Measurements from ENCODE around the gene DBF4. TPM values are rescaled to one million over a fixed set of nuclear protein-coding genes. Genes with fewer than 3 reads are reported as not detected.

The DBF4 gene
- total and polyA plus RNA-seq, 2 donors (not counting 1 experiment from before 2014, with no cell fraction given) = 7.8 to 21.0 TPM

DNA sequence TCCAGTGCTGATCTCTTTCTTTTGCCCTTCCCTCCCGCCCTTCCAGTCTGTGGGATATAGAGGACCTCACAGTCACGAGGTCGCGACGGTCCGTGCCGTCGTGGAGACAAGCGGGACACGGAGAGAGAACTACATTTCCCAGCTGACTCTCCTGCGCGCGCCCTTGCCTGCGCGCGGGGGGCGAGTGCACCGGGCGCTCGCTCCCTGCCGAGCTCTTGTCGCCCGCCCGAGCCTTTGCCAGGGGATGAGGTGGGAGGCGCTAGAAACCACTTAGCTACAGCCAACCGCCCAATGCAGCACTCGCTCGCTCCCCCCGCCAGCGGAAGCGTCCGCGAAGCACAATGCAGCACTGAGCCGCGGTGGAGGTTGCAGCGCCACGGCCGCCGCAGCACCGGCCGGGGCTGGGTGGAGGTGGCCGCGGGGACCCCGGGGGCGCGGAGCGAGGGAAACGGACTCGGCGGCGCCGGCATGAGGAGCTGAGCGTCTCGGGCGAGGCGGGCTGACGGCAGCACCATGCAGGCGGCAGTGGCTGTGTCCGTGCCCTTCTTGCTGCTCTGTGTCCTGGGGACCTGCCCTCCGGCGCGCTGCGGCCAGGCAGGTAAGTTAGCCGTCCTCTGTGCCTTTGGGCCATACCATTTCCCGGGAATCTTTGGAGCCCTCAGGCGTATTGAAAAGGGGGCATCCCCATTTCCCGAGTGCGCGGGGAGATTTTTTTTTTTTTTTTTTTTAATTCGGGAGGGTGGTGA is 57.8 kb downstream of the DBF4 start, which contains the start of gene ADAM22:
TSS of gene ADAM22 (plus strand) at position 299 of the 746 bp plus-strand sequence. CDS start at position 514, 215 bp downstream.
- Mint-ChIP-seq H3K4me3 (peak within 1 kb of the TSS; percentile 92), H3K27ac (peak within 1 kb of the TSS; percentile 84), H3K4me1 (peaks cover 19% of the 10 kb centered on the region), H3K27me3 (peaks cover 12% of the 10 kb centered on the region), H3K9me3 (ENCODE audit: insufficient read depth) (no peaks in the 10 kb centered on the region)
- Histone ChIP-seq H4K20me1 (ENCODE audit: control insufficient read depth, insufficient read depth, low read length, poor library complexity, severe bottlenecking) (no peaks in the 10 kb centered on the region), H3K9me3 (ENCODE audit: control extremely low read depth in 1 of 3, control insufficient read depth in 2 of 3, insufficient read depth in 1 of 3, low read length in 2 of 3) (no peaks in the 10 kb centered on the region), H3K9ac (ENCODE audit: low read length) (peak within 1 kb of the TSS; percentile 74), H3K4me2 (replicated peaks; ENCODE audit: low read depth, low read length, poor library complexity, severe bottlenecking) (peak within 1 kb of the TSS; percentile 92), H3K4me3 (ENCODE audit: control extremely low read depth in 1 of 5, extremely low read depth in 1 of 5, insufficient read depth in 1 of 5, low read depth in 2 of 5, low read length in 4 of 5) (peak within 1 kb of the TSS; percentile 46 to 81 (median 64)), H2AFZ (ENCODE audit: insufficient read depth, low read depth, low read length, poor library complexity, severe bottlenecking) (peak within 1 kb of the TSS; percentile 87), H3K27ac (ENCODE audit: low read length in 2 of 2) (no peak within 1 kb of the TSS), H3K4me1 (ENCODE audit: control insufficient read depth in 2 of 2, insufficient read depth in 2 of 2, low read length in 2 of 2) (peaks cover 8 to 16% of the 10 kb centered on the region in 2 donors), H3K27me3 (replicated peaks in 1 of 4; ENCODE audit: control extremely low read depth in 1 of 4, control insufficient read depth in 3 of 4, insufficient read depth in 4 of 4, low read length in 3 of 4) (peaks cover 0 to 14% (median 2%) of the 10 kb centered on the region in 4 experiments), H3K36me3 (replicated peaks in 1 of 2; ENCODE audit: control extremely low read depth in 1 of 2, control insufficient read depth in 1 of 2, extremely low read depth in 1 of 2, insufficient read depth in 2 of 2, low read length in 1 of 2) (no peaks in the 10 kb centered on the region), H3K79me2 (ENCODE audit: control insufficient read depth, insufficient read depth, low read length) (no peaks in the 10 kb centered on the region)
- TF ChIP-seq, protein P1, sequence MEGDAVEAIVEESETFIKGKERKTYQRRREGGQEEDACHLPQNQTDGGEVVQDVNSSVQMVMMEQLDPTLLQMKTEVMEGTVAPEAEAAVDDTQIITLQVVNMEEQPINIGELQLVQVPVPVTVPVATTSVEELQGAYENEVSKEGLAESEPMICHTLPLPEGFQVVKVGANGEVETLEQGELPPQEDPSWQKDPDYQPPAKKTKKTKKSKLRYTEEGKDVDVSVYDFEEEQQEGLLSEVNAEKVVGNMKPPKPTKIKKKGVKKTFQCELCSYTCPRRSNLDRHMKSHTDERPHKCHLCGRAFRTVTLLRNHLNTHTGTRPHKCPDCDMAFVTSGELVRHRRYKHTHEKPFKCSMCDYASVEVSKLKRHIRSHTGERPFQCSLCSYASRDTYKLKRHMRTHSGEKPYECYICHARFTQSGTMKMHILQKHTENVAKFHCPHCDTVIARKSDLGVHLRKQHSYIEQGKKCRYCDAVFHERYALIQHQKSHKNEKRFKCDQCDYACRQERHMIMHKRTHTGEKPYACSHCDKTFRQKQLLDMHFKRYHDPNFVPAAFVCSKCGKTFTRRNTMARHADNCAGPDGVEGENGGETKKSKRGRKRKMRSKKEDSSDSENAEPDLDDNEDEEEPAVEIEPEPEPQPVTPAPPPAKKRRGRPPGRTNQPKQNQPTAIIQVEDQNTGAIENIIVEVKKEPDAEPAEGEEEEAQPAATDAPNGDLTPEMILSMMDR (IDR thresholded peaks at IDR 0.05) = no peak
- TF ChIP-seq EZH2 (IDR thresholded peaks at IDR 0.05; ENCODE audit: borderline replicate concordance, insufficient read depth, low read depth, low read length, poor library complexity, severe bottlenecking) = no peak
- CTCF ChIA-PET = interaction anchor here (1.1 kb wide), 2 partner anchors 280 to 286 kb away, joined by 3 read pairs; no protein-coding TSS in a partner anchor
- ATAC-seq (ENCODE audit: low read depth) (peak; percentile 96), DNase-seq (peak; percentile 87)
- intact Hi-C loops (cut with micrococcal nuclease) = loop anchor here (1.0 kb wide), 2 partner anchors 58 to 285 kb away; partner anchors contain the start of genes DBF4 and SLC25A40
- POLR2A ChIA-PET = interaction anchor here (0.9 kb wide), 1 partner anchor 58 kb away, joined by 4 read pairs; the partner anchor contains the start of genes DBF4 and SLC25A40
- under 1% methylated on average over 70 of the region's 70 CpGs for WGBS (ENCODE audit: insufficient coverage)
